HG02840 (cell line): ENCODE measurements around the gene PLXNA3.

Source experiments
- ATAC-seq: cut with Tn5 transposase; IDR thresholded peaks from one replicate; pipeline ENCODE4 v1.9.1; 2021; ENCODE audit warnings: mild to moderate bottlenecking, moderate library complexity, moderate number of reproducible peaks; ENCODE audit not compliant: unreplicated experiment, low FRiP score

Gene PLXNA3

DNA sequence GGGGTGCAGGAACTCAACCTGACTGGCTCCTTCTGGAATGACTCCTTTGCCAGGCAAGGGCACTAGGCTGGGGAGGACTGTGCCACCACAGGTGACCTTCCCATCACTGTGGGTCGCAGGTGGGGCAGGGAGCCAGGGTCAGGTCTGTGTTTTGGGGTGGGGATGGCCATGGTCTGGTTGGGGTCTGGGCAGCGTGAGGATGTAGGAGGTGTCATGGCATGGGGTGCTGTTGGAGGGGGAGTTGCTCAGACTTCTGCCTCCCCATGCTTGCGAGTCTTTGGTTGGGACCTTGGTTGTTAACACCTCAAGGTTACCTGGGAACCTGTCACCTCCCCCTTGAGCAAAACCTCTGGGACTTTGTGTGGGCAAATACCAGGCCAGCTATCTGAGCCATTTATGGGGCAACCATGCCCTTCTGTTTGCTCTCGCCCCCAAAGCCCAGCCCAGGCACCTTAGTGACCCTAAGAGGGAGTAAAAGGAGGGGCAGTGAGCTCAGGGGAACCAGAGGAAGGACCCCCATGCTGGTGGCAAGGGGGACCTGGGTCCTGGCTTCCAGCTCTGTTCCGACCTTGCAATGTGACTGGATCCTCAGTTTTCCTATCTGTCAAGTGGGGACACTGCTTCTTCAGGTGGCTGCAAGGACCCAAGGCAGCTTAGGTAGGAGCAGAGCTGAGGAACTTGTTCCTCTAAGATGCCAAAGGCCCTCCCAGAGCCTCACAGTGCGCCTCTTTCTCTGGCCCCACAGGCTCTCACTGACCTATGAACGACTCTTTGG lies 23.5 kb upstream of the PLXNA3 start:
- ATAC-seq, result no peak

DNA sequence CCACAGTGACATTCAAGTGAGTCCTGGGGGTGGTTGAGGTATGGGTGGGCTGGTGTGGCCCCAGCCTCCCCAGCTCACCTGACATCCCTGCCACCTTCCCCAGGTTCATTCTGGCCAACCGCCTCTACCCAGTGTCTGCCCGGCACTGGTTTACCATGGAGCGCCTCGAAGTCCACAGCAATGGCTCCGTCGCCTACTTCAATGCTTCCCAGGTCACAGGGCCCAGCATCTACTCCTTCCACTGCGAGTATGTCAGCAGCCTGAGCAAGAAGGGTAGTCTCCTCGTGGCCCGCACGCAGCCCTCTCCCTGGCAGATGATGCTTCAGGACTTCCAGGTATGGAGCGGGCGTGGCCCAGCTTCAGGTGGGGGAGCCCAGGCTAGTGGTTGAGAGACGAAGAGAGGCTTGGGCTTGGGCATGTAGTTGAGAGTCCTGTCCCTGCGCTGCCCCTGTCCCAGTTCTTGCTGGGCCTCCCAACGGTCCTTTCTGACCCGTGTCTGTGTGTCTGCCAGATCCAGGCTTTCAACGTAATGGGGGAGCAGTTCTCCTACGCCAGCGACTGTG lies 22.8 kb upstream of the PLXNA3 start:
- no peak for ATAC-seq

DNA sequence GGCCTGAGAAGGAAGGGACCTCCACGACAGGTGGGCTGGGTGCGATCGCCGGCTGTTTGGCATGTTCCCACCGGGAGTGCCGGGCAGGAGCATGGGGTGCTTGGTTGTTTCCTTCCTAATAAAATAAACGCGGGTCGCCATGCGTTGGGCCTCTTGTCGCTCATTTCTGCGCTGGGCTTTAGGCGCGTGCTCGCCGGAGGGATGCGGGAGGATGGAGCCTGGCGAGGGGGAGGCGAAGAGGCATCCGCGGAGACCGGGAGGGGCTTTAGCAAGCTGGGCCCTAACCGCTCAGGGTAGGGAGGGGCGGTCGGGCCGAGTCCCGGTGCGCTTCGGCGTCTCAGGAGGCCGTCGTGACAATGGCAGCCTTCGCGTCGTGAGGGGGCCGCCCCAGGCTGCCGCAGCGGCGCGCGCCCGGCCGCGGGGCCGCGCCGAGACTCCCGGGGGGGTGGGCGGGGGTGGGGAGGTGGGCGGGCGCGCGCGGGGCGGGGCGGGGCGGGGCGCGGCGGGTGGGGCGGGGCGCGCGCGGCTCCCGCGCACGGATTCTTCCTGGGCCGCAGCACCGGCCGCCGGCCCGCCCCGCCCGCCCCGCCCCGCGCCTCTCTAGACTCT lies 21.6 kb upstream of the PLXNA3 start:
- ATAC-seq, result no peak

DNA sequence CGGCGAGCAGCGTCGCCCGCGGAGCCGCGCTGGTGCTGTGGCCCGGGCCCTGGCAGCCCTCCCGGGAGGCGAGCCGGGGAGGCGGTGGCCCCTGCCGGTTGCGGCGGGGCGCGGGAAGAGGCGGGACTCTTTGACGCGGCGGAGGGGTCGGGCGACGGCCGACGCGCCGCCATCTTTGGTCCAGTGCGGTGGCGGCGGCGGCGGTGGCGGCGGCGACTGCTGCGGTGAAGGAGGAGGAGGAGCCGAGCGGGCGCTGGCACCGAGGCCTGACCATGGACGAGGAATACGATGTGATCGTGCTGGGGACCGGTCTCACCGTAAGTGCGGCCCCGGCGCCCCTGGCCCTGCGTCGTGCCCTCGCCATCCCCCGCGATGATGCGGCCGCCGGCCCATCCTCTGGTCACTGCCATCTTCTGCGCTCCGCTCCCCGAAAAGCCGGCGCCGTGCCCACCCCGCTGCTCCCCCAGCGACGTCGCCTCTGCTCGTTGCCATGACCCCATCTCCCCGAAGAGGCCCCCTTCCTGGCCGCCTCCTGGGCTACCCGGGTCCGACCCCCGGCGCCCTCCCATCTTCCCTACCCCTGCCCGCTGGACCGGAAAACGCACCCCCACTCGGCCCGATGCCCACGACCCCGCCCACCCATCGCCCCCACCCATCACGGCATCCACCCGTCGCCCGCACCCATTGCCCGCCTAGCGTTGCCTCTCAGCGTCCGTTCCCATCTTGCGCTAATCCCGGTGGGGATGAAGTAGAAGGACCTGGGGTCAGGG lies 20.9 kb upstream of the PLXNA3 start, which contains the start of gene GDI1:
Gene GDI1, plus strand, starts transcription at position 172 of the 770 bp plus-strand sequence. Its CDS starts 101 bp downstream, at position 273.
- no peak for ATAC-seq

DNA sequence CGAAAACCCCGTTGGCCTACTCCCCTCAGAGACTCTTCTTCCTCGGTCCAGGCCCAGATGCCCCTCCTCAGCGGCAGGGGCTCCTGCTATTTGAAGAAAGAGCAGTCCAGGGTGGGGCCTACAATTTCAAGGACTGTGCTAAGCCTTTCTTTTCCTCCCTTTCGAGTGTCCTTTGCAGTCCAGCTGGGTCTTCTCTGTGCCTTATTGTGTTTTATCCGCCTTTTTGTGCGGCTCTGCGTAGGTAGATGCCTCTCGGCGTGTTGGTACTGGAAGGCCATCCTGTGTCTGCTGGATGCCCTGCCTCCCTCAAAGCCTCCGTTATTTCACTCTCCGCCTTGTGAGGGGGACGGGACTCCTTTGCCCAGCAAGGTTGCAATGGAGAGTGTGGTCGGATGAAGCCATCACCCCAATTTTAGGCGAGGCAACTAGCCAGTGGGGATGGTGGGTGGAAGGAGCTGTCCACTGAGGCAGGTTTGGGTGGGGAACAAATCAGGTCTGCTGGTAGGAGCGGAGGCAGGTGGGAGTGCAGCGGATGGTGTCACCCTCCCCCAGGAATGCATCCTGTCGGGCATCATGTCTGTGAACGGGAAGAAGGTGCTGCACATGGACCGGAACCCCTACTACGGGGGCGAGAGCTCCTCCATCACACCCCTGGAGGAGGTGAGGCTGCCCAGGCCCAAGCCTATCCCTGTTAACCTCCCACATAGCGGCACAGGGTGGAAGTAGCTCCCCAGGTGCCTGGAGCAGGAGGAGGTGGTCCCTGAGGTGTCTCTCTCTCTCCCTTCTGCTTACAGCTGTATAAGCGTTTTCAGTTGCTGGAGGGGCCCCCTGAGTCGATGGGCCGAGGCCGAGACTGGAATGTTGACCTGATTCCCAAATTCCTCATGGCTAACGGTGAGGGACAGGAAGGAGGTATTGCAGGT lies 19.8 kb upstream of the PLXNA3 start:
- ATAC-seq, result no peak

DNA sequence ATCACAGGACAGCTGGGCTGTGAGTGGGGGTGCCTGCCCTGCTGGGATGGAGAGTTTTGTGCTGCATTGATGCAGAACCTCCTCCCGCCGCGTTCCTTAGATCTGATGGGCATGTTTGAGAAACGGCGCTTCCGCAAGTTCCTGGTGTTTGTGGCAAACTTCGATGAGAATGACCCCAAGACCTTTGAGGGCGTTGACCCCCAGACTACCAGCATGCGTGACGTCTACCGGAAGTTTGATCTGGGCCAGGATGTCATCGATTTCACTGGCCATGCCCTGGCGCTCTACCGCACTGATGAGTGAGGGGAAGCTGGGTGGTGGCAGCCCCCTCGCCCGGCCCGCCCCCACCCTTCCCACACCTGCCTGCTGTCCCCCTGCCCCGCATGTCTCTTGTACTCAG lies 18.2 kb upstream of the PLXNA3 start:
- ATAC-seq, result no peak

DNA sequence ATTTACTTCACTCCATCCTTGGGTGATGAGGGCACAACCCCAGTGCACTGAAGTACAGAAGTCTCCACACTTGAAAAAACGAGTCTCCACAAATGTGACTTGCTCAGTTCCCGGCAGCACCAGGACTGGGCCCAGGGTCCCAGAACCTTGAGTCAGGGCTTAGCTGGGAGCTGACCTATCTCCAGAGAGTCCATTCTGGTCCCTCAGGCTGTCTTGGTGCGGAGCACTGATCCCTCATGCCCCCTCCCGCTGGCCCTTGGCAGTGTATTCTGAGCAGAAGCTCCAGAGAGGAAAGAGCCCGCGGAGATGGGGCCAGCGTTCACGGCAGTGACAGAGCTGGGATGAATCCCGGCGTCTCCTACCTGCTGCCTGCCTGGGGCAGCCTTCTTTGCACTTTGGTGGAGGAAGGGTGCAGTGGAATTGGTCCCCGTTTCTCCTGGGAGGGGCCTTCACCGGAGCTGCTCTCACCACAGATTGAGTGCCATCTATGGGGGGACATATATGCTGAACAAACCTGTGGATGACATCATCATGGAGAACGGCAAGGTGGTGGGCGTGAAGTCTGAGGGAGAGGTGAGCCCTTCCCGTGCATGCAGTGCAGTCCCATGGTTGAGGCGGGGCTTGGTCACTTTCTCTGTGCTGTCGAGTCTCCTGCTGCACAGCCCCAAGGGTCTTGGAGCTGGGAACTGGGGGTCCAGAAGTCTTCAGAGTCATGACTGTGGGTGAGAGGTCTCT lies 17.3 kb upstream of the PLXNA3 start:
- ATAC-seq, result no peak

DNA sequence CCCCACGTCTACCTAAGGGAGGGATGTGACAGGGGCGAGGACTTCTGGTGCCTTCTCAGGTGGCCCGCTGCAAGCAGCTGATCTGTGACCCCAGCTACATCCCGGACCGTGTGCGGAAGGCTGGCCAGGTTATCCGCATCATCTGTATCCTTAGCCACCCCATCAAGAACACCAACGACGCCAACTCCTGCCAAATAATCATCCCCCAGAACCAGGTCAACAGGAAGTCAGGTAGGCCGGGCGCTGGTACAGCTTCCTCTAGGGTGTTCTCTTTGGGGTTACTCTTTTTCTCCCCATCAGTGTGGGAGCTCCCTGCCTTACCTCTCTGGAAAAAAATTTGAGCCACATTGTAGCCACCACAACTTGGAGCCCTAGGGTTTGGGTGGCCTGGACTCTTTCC lies 16.5 kb upstream of the PLXNA3 start:
- ATAC-seq, result no peak

DNA sequence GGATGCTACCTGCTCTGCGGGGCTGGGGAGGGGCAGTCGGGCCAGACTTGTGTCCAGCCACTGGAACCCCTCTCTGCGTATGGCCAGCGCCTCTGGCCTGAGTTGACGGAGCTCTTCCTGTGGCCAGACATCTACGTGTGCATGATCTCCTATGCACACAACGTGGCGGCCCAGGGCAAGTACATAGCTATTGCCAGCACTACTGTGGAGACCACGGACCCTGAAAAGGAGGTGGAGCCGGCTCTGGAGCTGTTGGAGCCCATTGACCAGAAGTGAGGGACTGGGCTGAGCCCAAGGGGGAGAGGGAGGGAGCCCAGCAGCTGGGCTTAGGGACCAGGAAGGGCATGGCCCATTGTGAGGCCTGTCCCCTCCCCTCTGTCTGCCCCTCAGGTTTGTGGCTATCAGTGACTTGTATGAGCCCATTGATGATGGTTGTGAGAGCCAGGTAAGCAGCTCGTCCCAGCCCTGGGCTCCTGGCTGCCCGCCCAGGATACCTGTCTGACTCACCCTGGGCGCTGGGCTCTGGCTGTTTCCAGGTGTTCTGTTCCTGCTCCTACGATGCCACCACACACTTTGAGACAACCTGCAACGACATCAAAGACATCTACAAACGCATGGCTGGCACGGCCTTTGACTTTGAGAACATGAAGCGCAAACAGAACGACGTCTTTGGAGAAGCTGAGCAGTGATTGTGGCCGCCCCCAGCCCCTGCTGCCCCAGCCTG lies 15.9 kb upstream of the PLXNA3 start:
- no peak for ATAC-seq

DNA sequence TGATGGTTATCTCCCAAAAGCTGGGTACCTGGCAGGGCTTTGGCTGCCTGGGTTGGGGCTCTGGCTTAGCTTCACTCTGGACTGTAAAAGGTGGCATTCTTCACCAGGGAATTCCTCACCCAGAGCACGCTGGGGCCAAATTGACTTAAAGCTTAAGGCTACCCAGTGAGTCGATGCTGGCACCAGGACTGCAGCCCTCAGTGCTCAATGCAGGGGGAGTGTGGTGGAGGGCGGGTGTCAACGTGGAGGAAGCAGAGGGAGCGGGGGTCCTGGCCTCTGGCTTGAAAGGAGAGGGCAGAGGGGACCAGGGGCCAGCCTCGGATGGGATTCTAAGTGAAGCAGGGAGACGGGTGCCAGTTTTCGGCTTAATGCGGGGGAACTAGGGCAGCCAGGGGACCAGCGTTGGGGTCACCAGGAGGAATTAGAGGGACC lies 14.6 kb upstream of the PLXNA3 start:
- ATAC-seq, result no peak

DNA sequence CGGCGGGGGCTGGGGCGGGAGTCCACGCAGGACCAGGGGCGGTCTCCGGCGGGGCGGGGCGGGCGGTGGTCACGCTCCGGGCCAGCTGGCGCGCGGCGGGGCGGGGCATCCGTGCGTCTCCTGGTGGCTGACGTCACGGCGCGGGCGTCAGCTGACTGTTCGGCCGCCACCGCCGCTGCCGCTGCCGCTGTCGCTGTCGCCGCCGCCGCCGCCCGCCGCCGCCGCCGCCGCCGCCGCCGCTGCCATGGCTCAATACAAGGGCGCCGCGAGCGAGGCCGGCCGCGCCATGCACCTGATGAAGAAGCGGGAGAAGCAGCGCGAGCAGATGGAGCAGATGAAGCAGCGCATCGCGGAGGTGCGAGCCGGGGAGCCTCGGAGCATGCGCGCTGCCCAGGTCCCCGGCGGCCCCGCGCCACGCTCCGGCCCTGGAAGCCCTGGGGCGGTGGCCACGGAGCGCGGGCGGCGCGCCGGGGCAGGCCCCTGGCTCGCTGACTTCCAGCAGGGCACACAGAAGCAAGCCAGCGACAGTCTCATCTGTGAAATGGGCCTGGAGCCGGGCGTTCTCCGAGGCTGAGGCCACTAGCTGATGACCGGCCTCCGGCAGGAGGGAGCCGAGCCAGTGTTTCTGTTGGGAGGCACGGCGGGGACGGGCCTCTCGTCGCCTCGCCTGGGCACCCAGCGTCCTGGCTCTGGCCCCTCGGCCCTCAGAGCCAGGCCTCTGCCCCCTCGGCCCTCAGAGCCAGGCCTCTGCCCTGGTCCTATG lies 13.9 kb upstream of the PLXNA3 start, which contains the start of gene FAM50A:
Gene FAM50A, plus strand, starts transcription at position 150 of the 763 bp plus-strand sequence. Its CDS starts 95 bp downstream, at position 245.
- peak; percentile 55 for ATAC-seq

DNA sequence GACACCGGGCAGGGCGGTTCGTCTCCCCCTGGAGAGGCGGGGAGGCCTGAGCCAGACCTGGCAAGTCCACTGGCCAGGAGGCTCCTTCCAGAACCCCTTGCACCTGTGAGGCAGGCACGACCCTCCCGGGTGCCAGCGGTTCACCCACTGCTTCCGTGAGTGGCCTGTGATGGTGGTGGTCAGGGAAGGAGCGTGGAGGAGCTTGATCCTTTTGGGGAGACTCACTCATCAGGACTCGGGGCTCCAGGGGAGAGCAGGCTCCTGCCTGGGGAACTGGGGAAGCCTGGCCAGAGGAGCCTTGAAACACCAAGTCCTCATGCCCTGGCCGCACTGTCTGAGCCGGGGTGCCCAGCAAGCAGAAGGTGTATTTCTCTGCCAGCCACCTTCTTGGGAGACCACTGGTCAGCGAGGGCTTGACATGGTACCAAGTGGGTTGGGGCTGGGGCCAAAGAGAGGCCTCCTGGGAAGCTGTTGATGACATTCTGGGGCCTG lies 13.3 kb upstream of the PLXNA3 start:
- ATAC-seq, result no peak

DNA sequence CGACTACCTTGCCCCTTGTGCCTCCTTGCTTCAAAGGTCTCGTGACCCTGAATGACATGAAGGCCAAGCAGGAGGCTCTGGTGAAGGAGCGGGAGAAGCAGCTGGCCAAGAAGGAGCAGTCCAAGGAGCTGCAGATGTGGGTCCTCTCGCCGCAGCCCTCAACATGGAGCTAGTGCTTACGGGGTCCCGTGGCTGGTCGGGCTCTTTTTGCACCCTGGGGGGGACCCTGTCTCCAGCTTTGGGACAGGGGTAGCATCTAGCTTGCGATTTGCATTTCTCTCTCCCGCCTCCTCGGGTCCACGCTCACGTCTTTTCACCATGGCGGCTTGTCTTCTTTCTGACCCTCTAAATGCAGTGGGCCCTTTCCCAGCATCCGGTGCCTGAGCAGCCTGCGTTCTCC lies 12.3 kb upstream of the PLXNA3 start:
- ATAC-seq, result no peak

DNA sequence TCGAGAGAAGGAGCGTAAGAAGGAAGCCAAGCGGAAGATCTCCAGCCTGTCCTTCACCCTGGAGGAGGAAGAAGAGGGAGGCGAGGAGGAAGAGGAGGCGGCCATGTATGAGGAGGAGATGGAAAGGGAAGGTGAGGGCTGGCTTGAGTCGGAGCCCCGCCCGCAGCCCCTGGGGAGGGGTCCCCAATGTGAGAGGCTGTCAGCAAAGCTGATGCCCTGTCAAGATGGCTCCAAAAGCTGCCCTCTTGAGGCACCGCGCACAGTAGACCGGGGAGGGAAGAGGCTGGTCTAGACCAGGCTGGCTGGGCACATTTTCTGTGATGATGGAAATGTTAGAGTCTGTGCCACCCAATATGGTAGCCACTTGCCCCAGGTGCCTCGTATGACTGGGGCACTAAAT lies 11.7 kb upstream of the PLXNA3 start:
- no peak for ATAC-seq

DNA sequence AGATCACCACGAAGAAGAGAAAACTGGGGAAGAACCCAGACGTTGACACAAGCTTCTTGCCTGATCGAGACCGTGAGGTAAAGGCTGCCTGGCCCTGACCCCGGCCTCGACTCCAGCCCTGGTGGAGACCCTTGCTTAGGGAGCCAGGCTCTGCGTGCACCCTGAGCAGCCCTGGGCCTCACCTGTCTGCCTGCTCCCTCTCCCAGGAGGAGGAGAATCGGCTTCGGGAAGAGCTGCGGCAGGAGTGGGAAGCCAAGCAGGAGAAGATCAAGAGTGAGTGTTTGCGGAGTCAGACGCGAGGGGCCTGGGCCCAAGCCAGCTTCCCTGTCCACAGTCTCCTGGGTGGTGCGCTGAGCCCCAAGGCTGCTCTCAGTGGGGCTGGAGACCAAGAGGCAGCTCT lies 9.6 kb upstream of the PLXNA3 start:
- no peak for ATAC-seq

DNA sequence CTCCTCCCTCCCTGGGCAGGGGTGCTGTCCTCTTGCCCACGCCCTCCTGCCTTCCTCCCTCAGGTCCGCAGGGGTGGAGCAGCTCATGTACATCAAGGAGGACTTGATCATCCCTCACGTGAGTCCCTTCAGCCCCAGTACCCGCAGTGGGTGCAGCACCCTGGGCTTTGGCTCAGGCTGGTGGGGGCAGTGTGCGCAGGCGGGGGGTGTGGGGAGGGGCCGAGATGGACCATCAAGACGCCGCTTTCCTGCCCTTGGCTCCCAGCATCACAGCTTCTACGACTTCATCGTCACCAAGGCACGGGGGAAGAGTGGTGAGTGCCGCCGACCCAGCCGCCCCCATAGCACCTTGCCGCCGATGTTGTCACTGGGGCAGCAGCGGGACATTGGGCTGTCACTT lies 8.5 kb upstream of the PLXNA3 start:
- ATAC-seq, result no peak

DNA sequence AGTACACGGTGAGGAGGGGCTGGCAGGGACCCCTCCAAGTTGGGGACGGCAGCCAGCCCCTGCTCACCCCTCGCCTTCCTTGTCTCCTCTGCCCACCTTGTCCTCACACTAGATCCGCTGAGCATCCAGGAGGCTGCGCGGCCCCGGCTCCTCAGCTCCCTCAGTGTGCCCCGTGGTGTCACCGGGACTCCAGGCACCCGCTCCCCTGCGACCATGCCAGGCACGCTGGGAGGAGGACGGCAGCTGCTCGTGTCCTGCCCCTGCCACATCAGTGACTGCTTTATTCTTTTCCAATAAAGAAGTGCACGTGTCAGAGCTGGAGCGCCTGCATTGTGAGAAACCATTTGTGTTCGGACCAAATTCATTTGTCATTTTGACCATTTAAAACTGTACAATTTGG lies 7.8 kb upstream of the PLXNA3 start:
- no peak for ATAC-seq

DNA sequence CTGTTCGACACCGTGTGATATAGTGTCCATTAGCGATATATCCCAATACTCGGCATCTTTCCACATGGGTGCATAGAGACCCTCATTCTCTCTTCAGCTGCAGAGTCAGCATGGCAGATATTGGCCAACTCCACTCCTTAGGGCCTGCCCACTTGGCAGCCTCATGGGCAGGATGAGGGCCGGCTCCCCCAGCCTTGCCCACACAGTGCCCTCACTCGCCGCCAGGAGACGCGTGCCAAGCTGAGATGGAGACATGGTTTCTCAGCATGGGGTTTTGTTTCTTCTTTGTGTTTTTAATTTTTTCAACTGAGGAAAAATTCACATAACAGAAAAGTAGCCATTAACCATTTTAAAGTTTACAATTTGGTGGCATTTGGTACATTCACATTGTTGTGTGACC lies 5.3 kb upstream of the PLXNA3 start:
- no peak for ATAC-seq
